ENCODE data around the gene VPS16. TPM values are rescaled to one million over a fixed set of nuclear protein-coding genes. Genes with fewer than 3 reads are reported as not detected.

VPS16 gene
- polyA plus RNA-seq, 1 experiment: 33.5 TPM

- DNase-seq (ENCODE audit: low read depth, low spot score): peak; percentile 93
- TF ChIP-seq CTCF (IDR thresholded peaks at IDR 0.05; ENCODE audit: low read depth, low read length): no peak
- H3K27ac ChIP-seq (ENCODE audit: low read depth, low read length): peak within 1 kb of the TSS; percentile 88
- H3K9me3 ChIP-seq (ENCODE audit: control insufficient read depth, insufficient read depth, low read length): peaks cover 1% of the 10 kb centered on the region
- no peak within 1 kb of the TSS for H3K4me3 ChIP-seq (ENCODE audit: low read depth, low read length)
- ChIA-PET POLR2A (no interaction called here), CTCF (no interaction called here)
- no peaks in the 10 kb centered on the region for H3K27me3 ChIP-seq (ENCODE audit: control insufficient read depth, insufficient read depth, low read length)
These were observed 25.9 kb upstream of the VPS16 start, which contains the start of gene C20orf141 for GRCh38 chr20:2814587-2815051. TSS of gene C20orf141 (plus strand) at chr20:2814987. CDS start at chr20:2815185, 198 bp downstream.

- ChIA-PET CTCF (no interaction called here), POLR2A (no interaction called here)
- no peaks in the 10 kb centered on the region for H3K27me3 ChIP-seq (ENCODE audit: control insufficient read depth, insufficient read depth, low read length)
- DNase-seq (ENCODE audit: low read depth, low spot score): no peak
- H3K9me3 ChIP-seq (ENCODE audit: control insufficient read depth, insufficient read depth, low read length): no peaks in the 10 kb centered on the region; the same call in 1 of the 2 replicates
- TF ChIP-seq CTCF (IDR thresholded peaks at IDR 0.05; ENCODE audit: low read depth, low read length): no peak
- no peak overlapping the region for H3K4me3 ChIP-seq (ENCODE audit: low read depth, low read length)
- H3K27ac ChIP-seq (ENCODE audit: low read depth, low read length): peak overlapping the region; percentile 88
These were observed 25.2 kb upstream of the VPS16 start for GRCh38 chr20:2815242-2815900.

- Histone ChIP-seq H3K27ac (ENCODE audit: low read depth, low read length) (peak within 1 kb of the TSS; percentile 88), H3K9me3 (ENCODE audit: control insufficient read depth, insufficient read depth, low read length) (no peaks in the 10 kb centered on the region; the same call in 1 of the 2 replicates), H3K4me3 (ENCODE audit: low read depth, low read length) (no peak within 1 kb of the TSS), H3K27me3 (ENCODE audit: control insufficient read depth, insufficient read depth, low read length) (peaks cover 2% of the 10 kb centered on the region)
- TF ChIP-seq CTCF (IDR thresholded peaks at IDR 0.05; ENCODE audit: low read depth, low read length): no peak
- CTCF ChIA-PET: no interaction called here
- POLR2A ChIA-PET: interaction anchor here (0.6 kb wide), 1 partner anchor 11 kb away, joined by 3 read pairs; no protein-coding TSS in a partner anchor
- no peak for DNase-seq (ENCODE audit: low read depth, low spot score)
These were observed 24.4 kb upstream of the VPS16 start, which contains the start of gene TMEM239 for GRCh38 chr20:2816030-2816582. TSS of gene TMEM239 (plus strand) at chr20:2816364. CDS start at chr20:2816555, 191 bp downstream.

- no peak for DNase-seq (ENCODE audit: low read depth, low spot score)
- Histone ChIP-seq H3K27ac (ENCODE audit: low read depth, low read length) (no peak overlapping the region), H3K9me3 (ENCODE audit: control insufficient read depth, insufficient read depth, low read length) (no peaks in the 10 kb centered on the region; the same call in 1 of the 2 replicates), H3K27me3 (ENCODE audit: control insufficient read depth, insufficient read depth, low read length) (peaks cover 6% of the 10 kb centered on the region), H3K4me3 (ENCODE audit: low read depth, low read length) (no peak overlapping the region)
- TF ChIP-seq CTCF (IDR thresholded peaks at IDR 0.05; ENCODE audit: low read depth, low read length): no peak
- ChIA-PET CTCF (no interaction called here), POLR2A (interaction anchor here (0.6 to 1.0 kb wide), 2 partner anchors 10 to 24 kb away, joined by 3 read pairs; partner anchors contain the start of genes PCED1A and VPS16)
These were observed 23.8 kb upstream of the VPS16 start for GRCh38 chr20:2816583-2817340.

Data from AG04450 (cell line).